ENCODE data around the gene PIKFYVE. TPM values are rescaled to one million over a fixed set of nuclear protein-coding genes. Genes with fewer than 3 reads are reported as not detected.

Gene PIKFYVE
- total RNA-seq, 4 donors from 2014 or later: 11.9 to 35.6 (median 18.0) TPM

DNA sequence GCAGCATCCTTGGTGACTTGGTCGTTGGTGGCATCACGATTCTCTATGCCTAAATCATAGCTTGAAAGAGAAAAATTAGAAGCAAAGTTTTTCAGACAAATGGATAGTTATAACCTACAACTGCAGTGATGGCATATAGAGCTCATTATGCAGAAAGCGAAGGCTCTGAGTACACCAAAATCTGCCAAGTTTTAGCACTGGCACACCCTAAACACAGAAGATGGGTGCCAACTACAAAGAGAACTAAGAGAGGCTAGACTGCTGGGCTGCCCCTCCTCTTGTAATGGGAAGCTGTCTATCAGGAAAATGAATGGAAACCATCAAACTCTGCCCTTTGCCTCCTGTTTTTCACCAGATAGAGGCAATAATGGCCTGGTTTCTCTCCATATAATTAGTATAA is 17.5 kb upstream of the PIKFYVE start:
- DNase-seq: no peak
- in situ Hi-C loops (cut with MboI; ENCODE audit: low pct_ligation_motif_present in 1 of 4, low pct_unique_long_range_greater_than_20kb in 1 of 4, low sequenced_read_pairs in 3 of 4) (loop anchor here in 1 of 4 donors (10.0 kb wide), 1 partner anchor 74 kb away; no protein-coding TSS in a partner anchor), intact Hi-C loops (cut with DNase I; ENCODE audit: low total_unique reads) (no loop called here)
- 90 to 100% methylated on average over 2 to 3 of the region's 3 CpGs for WGBS, 2 donors (ENCODE audit: low coverage in 1 of 2)
- peaks cover 0 to 57% (median 19%) of the 10 kb centered on the region in 4 donors for H3K36me3 ChIP-seq
- H3K27ac ChIP-seq: no peak overlapping the region
- H3K9me3 ChIP-seq: no peaks in the 10 kb centered on the region
- H3K4me3 ChIP-seq: no peak overlapping the region
- TF ChIP-seq EP300 (IDR thresholded peaks at IDR 0.05; ENCODE audit: low read depth) (no peak), POLR2A (IDR thresholded peaks at IDR 0.05) (no peak), POLR2AphosphoS5 (IDR thresholded peaks at IDR 0.05) (no peak), CTCF (IDR thresholded peaks at IDR 0.05) (no peak)
- H3K4me1 ChIP-seq: peaks cover 0 to 28% (median 10%) of the 10 kb centered on the region in 4 donors
- H3K27me3 ChIP-seq: no peaks in the 10 kb centered on the region

GRCh38 chr2:208249296-208249695 is 16.8 kb upstream of the PIKFYVE start:
- H3K4me1 ChIP-seq: peaks cover 0 to 31% (median 14%) of the 10 kb centered on the region in 4 donors
- DNase-seq: no peak
- H3K27ac ChIP-seq: no peak overlapping the region
- 100% methylated on average over 2 of the region's 2 CpGs; no CpG with 5 or more reads in 1 of the 2 donors for WGBS, 2 donors (ENCODE audit: low coverage in 1 of 2)
- H3K36me3 ChIP-seq: peaks cover 0 to 50% (median 19%) of the 10 kb centered on the region in 4 donors
- no peak for TF ChIP-seq POLR2A (IDR thresholded peaks at IDR 0.05)
- TF ChIP-seq CTCF (IDR thresholded peaks at IDR 0.05): no peak
- TF ChIP-seq POLR2AphosphoS5 (IDR thresholded peaks at IDR 0.05): no peak
- TF ChIP-seq EP300 (IDR thresholded peaks at IDR 0.05; ENCODE audit: low read depth): no peak
- in situ Hi-C loops (cut with MboI; ENCODE audit: low pct_ligation_motif_present in 1 of 4, low pct_unique_long_range_greater_than_20kb in 1 of 4, low sequenced_read_pairs in 3 of 4): loop anchor here in 1 of 4 donors (10.0 kb wide), 1 partner anchor 74 kb away; no protein-coding TSS in a partner anchor
- no peak overlapping the region for H3K4me3 ChIP-seq
- H3K27me3 ChIP-seq: no peaks in the 10 kb centered on the region
- no peaks in the 10 kb centered on the region for H3K9me3 ChIP-seq
- intact Hi-C loops (cut with DNase I; ENCODE audit: low total_unique reads): no loop called here

GRCh38 chr2:208250388-208250787 is 15.7 kb upstream of the PIKFYVE start:
- no peak overlapping the region for H3K27ac ChIP-seq
- WGBS, 2 donors (ENCODE audit: low coverage in 1 of 2): 76 to 84% methylated on average over 2 of the region's 2 CpGs
- in situ Hi-C loops (cut with MboI; ENCODE audit: low pct_ligation_motif_present in 1 of 4, low pct_unique_long_range_greater_than_20kb in 1 of 4, low sequenced_read_pairs in 3 of 4): loop anchor here in 1 of 4 donors (25.0 kb wide), 3 partner anchors 638 to 1488 kb away; partner anchors contain the start of genes CREB1, FASTKD2 and MDH1B
- TF ChIP-seq POLR2AphosphoS5 (IDR thresholded peaks at IDR 0.05) (no peak), EP300 (IDR thresholded peaks at IDR 0.05; ENCODE audit: low read depth) (no peak), POLR2A (IDR thresholded peaks at IDR 0.05) (no peak), CTCF (IDR thresholded peaks at IDR 0.05) (no peak)
- H3K4me3 ChIP-seq: no peak overlapping the region
- no peaks in the 10 kb centered on the region for H3K27me3 ChIP-seq
- no peaks in the 10 kb centered on the region for H3K9me3 ChIP-seq
- H3K36me3 ChIP-seq: peaks cover 0 to 40% (median 19%) of the 10 kb centered on the region in 4 donors
- H3K4me1 ChIP-seq: peaks cover 0 to 24% (median 14%) of the 10 kb centered on the region in 4 donors
- intact Hi-C loops (cut with DNase I; ENCODE audit: low total_unique reads): no loop called here
- DNase-seq: no peak

DNA sequence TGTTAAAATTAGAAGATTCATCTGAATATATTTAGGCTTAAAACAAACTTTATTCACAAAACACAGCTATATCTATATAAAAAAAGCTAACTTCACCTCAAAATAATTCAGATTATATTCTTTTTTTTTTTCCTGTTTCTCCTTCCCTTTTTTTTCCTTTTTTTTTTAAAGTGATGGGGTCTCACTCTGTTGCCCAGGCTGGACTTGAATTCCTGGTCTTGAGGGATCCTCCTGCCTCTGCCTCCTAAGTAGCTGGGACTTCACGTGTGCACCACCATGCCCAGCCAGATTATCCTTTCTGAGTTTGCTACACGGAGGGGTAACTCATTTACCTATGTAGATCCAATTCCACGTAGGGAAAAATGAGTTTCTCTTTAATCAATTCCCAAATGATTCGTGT is 15.0 kb upstream of the PIKFYVE start:
- Histone ChIP-seq H3K27ac (no peak overlapping the region), H3K27me3 (no peaks in the 10 kb centered on the region), H3K36me3 (peaks cover 0 to 40% (median 19%) of the 10 kb centered on the region in 4 donors), H3K4me1 (peaks cover 0 to 31% (median 16%) of the 10 kb centered on the region in 4 donors), H3K9me3 (no peaks in the 10 kb centered on the region), H3K4me3 (no peak overlapping the region)
- TF ChIP-seq CTCF (IDR thresholded peaks at IDR 0.05) (no peak), EP300 (IDR thresholded peaks at IDR 0.05; ENCODE audit: low read depth) (no peak), POLR2AphosphoS5 (IDR thresholded peaks at IDR 0.05) (no peak), POLR2A (IDR thresholded peaks at IDR 0.05) (no peak)
- DNase-seq: no peak
- WGBS, 2 donors (ENCODE audit: low coverage in 1 of 2): 93 to 100% methylated on average over 4 of the region's 4 CpGs
- in situ Hi-C loops (cut with MboI; ENCODE audit: low pct_ligation_motif_present in 1 of 4, low pct_unique_long_range_greater_than_20kb in 1 of 4, low sequenced_read_pairs in 3 of 4) (loop anchor here in 1 of 4 donors (25.0 kb wide), 3 partner anchors 639 to 1489 kb away; partner anchors contain the start of genes CREB1, FASTKD2 and MDH1B), intact Hi-C loops (cut with DNase I; ENCODE audit: low total_unique reads) (no loop called here)
